Thyroid gland (tissue), 4 donors: Measurements from ENCODE around the gene MRC2. TPM values are rescaled to one million over a fixed set of nuclear protein-coding genes. Genes with fewer than 3 reads are reported as not detected.

ENCODE experiments used
- DNase-seq, 2 donors: peaks; one replicate each; pipeline ENCODE4 v3.0.0-alpha.2; 2019
- H3K27ac ChIP-seq, 3 donors: fragments of 200-600 bp; sonication (generic); 1 replicate in 2 of 3; 2 replicates in 1 of 3; pipeline ENCODE4 v1.5.1; 2016 to 2019; ENCODE audit warnings: mild to moderate bottlenecking in 1 of 3, moderate library complexity in 1 of 3
- H3K27me3 ChIP-seq: fragments of 200-600 bp; sonication (generic); one replicate; pipeline ENCODE4 v1.5.1; 2019
- H3K36me3 ChIP-seq, 2 donors: fragments of 200-600 bp; sonication (generic); one replicate each; pipeline ENCODE4 v1.5.1; 2016 to 2019
- H3K4me1 ChIP-seq, 2 donors: fragments of 200-600 bp; sonication (generic); one replicate each; pipeline ENCODE4 v1.5.1; 2017 to 2019
- H3K4me3 ChIP-seq, 3 donors: fragments of 200-600 bp; sonication (generic); replicated peaks in 1 of 3; 1 replicate in 2 of 3; 2 replicates in 1 of 3; pipeline ENCODE4 v1.5.1; 2016; ENCODE audit warnings: mild to moderate bottlenecking in 1 of 3
- H3K9me3 ChIP-seq: fragments of 200-600 bp; sonication (generic); one replicate; pipeline ENCODE4 v1.5.1; 2017
- CTCF ChIP-seq, 6 experiments: fragments of 200-600 bp in 3 of 6; fragments of 450-650 bp in 3 of 6; sonication (generic) in 3 of 6; IDR thresholded peaks; one replicate each; pipeline ENCODE4 v1.5.1; 2016 to 2019; ENCODE audit warnings: antibody characterized with exemption in 6 of 6, mild to moderate bottlenecking in 2 of 6, inconsistent platforms in 1 of 6, moderate library complexity in 1 of 6
- POLR2A ChIP-seq, 2 donors: fragments of 450-650 bp; IDR thresholded peaks; one replicate each; pipeline ENCODE4 v1.6.1; 2017; ENCODE audit warnings: antibody characterized with exemption in 2 of 2, mild to moderate bottlenecking in 2 of 2, moderate library complexity in 1 of 2
- WGBS, 2 donors: methylation state at CpG; one replicate each; pipeline ENCODE4 v1.1.5; 2017; 5-methylcytosine and 5-hydroxymethylcytosine counted together
- intact Hi-C: fragments of 100-400 bp; cut with DNase I; formaldehyde crosslinking; loops from one replicate; pipeline ENCODE4 v1.15.1; 2023
- total RNA-seq, 4 donors: library from RNA; depleted of rRNA; stranded (reverse); fragments of >200 nt; gene quantifications; one replicate each; pipeline ENCODE4 v1.2.3, GENCODE V29; 2016

MRC2 gene
- total RNA-seq, 4 donors from 2014 or later = 7.9 to 15.2 (median 10.9) TPM

- H3K9me3 ChIP-seq = no peaks in the 10 kb centered on the region
- 96 to 100% methylated on average over 1 of the region's 1 CpG for WGBS, 2 donors
Measured at GRCh38 chr17:62661337-62661736, 33.9 kb downstream of the MRC2 start.

GRCh38 chr17:62662855-62663254 is 35.4 kb downstream of the MRC2 start:
- Histone ChIP-seq H3K4me1 (no peaks in the 10 kb centered on the region), H3K9me3 (no peaks in the 10 kb centered on the region), H3K4me3 (no peak overlapping the region), H3K27me3 (no peaks in the 10 kb centered on the region), H3K36me3 (no peaks in the 10 kb centered on the region), H3K27ac (no peak overlapping the region)
- TF ChIP-seq CTCF (IDR thresholded peaks at IDR 0.05) (no peak), POLR2A (IDR thresholded peaks at IDR 0.05) (no peak)
- WGBS, 2 donors = 89 to 90% methylated on average over 6 of the region's 6 CpGs
- intact Hi-C loops = no loop called here
- no peak for DNase-seq

More at GRCh38 chr17:62661337-62661736, 33.9 kb downstream of the MRC2 start:
- DNase-seq = no peak
- Histone ChIP-seq H3K27ac (no peak overlapping the region), H3K27me3 (no peaks in the 10 kb centered on the region), H3K4me1 (no peaks in the 10 kb centered on the region), H3K36me3 (no peaks in the 10 kb centered on the region), H3K4me3 (no peak overlapping the region)
- intact Hi-C loops = no loop called here
- TF ChIP-seq CTCF (IDR thresholded peaks at IDR 0.05) (no peak), POLR2A (IDR thresholded peaks at IDR 0.05) (no peak)

DNA sequence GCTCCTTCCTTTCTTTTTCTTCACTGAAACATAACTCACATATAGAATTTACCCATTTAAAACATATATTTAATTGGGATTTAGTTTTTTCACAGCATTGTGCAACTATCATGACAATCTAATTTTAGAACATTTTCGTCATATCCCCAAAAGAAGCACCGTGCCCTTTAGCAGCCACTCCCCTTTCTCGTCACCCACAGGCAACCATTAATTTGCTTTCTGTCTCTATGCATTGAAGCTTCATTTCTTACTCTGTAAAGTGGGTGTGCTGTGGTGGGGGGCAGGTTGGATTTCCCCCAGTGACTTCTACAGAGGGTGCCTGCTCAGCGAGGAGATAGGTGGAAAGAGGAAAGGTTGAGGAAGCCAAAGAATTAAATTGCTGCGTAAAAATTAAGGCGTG is 35.8 kb downstream of the MRC2 start:
- no peak for DNase-seq
- TF ChIP-seq CTCF (IDR thresholded peaks at IDR 0.05) (no peak), POLR2A (IDR thresholded peaks at IDR 0.05) (no peak)

DNA sequence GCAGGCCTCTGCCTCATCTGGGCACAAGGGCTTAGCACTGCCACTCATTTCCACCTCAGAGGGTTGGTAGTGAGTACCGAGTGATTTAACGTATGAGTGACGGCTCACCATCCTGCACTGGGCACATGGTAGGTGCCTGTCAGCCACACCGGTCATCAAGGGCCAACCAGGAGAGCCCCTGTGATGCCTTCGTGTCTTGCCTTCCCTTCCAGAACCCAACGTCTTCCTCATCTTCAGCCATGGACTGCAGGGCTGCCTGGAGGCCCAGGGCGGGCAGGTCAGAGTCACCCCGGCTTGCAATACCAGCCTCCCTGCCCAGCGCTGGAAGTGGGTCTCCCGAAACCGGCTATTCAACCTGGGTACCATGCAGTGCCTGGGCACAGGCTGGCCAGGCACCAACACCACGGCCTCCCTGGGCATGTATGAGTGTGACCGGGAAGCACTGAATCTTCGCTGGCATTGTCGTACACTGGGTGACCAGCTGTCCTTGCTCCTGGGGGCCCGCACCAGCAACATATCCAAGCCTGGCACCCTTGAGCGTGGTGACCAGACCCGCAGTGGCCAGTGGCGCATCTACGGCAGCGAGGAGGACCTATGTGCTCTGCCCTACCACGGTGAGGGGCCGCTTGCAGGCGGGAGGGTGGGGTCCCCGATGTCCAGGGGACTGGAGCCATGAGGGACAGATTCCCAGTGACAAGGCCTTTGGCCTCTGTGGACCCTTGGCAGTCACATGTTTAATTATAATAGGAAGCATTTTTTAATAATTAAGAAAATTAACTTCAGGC is 37.1 kb downstream of the MRC2 start:
- Histone ChIP-seq H3K27ac (no peak overlapping the region), H3K4me3 (no peak overlapping the region), H3K36me3 (no peaks in the 10 kb centered on the region), H3K9me3 (no peaks in the 10 kb centered on the region), H3K4me1 (no peaks in the 10 kb centered on the region), H3K27me3 (no peaks in the 10 kb centered on the region)
- WGBS, 2 donors = 83 to 95% methylated on average over 7 to 25 of the region's 25 CpGs
- intact Hi-C loops = no loop called here
- DNase-seq = no peak
- no peak for TF ChIP-seq CTCF (IDR thresholded peaks at IDR 0.05)

More for the DNA sequence above, 35.8 kb downstream of the MRC2 start:
- Histone ChIP-seq H3K4me1 (no peaks in the 10 kb centered on the region), H3K4me3 (no peak overlapping the region), H3K27me3 (no peaks in the 10 kb centered on the region), H3K36me3 (no peaks in the 10 kb centered on the region), H3K27ac (no peak overlapping the region), H3K9me3 (no peaks in the 10 kb centered on the region)
- 87% methylated on average over 6 of the region's 6 CpGs for WGBS, 2 donors
- intact Hi-C loops = no loop called here

DNA sequence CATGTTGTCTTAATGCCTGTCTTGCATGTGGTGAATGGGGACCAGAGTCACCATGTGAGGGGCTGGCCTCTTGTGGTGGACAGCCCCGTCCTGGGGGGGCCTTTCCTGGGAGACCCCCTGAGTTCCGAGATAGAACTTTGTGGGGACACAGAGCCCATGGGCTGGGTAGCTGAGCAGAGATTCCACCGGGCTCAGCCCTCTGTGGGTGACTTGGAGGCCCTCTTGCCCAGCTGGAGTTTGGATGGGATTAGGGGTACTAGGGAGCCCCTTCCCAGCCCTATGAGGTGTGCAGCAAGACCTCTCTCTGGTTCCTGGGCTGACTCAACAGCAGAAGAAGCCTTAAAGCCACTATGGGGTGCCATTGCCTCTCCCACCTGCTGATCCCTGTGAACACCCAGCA is 38.1 kb downstream of the MRC2 start:
- TF ChIP-seq CTCF (IDR thresholded peaks at IDR 0.05) (no peak), POLR2A (IDR thresholded peaks at IDR 0.05) (no peak)
- WGBS, 2 donors = 84 to 97% methylated on average over 2 to 3 of the region's 3 CpGs
- H3K27ac ChIP-seq = no peak overlapping the region
- no peaks in the 10 kb centered on the region for H3K36me3 ChIP-seq
- intact Hi-C loops = no loop called here
- H3K9me3 ChIP-seq = no peaks in the 10 kb centered on the region
- no peaks in the 10 kb centered on the region for H3K27me3 ChIP-seq
- no peak for DNase-seq
- H3K4me1 ChIP-seq = no peaks in the 10 kb centered on the region
- no peak overlapping the region for H3K4me3 ChIP-seq
